Stimulated activated naive CD8-positive, alpha-beta T cell treated with anti-CD3 and anti-CD28 coated beads, Interleukin-15, amount 100 ng/mL, for 72 hours (primary cell): ENCODE measurements around the gene SELENOO.
"Not testable (repeated sequence)": the region's sequence is repeated elsewhere in the genome, so short reads cannot be mapped to it uniquely, and the experiment has no call there.

Source experiments
- ATAC-seq: fragments of 150-1000 bp; cut with Tn5 transposase; 2 replicates; pipeline ENCODE4 v1.10.0; 2021; ENCODE audit warnings: mild to moderate bottlenecking, moderate library complexity
- DNase-seq, 2 donors: peaks; one replicate each; pipeline ENCODE4 v3.0.0; 2021 to 2022
- H3K27ac Mint-ChIP-seq, 2 donors: one replicate each; pipeline ENCODE4 v1.8.0; 2022; ENCODE audit warnings: mild to moderate bottlenecking in 2 of 2, mixed read lengths in 2 of 2, moderate library complexity in 2 of 2
- H3K27me3 Mint-ChIP-seq: one replicate; pipeline ENCODE4 v1.8.0; 2022; ENCODE audit warnings: mixed read lengths
- H3K4me1 Mint-ChIP-seq: one replicate; pipeline ENCODE4 v1.8.0; 2022; ENCODE audit warnings: mild to moderate bottlenecking, mixed read lengths
- H3K4me3 Mint-ChIP-seq, 2 donors: one replicate each; pipeline ENCODE4 v1.8.0; 2022; ENCODE audit warnings: mild to moderate bottlenecking in 2 of 2, mixed read lengths in 2 of 2, moderate library complexity in 1 of 2
- H3K9me3 Mint-ChIP-seq, 2 donors: one replicate each; pipeline ENCODE4 v1.8.0; 2022; ENCODE audit warnings: mixed read lengths in 2 of 2

The SELENOO gene

GRCh38 chr22:50201191-50202129, 649 bp downstream of the SELENOO start:
- H3K27ac Mint-ChIP-seq: peak overlapping the region in 1 of 2 donors; percentile 83
- H3K4me1 Mint-ChIP-seq: peaks cover 37% of the 10 kb centered on the region
- no peaks in the 10 kb centered on the region for H3K27me3 Mint-ChIP-seq
- peak overlapping the region; percentile 79 to 82 for H3K4me3 Mint-ChIP-seq
- DNase-seq: no peak
- ATAC-seq: peak; percentile 49
- H3K9me3 Mint-ChIP-seq: no peaks in the 10 kb centered on the region

- no peak for DNase-seq
- no peak for ATAC-seq
- Mint-ChIP-seq H3K4me1 (peaks cover 40% of the 10 kb centered on the region), H3K9me3 (no peaks in the 10 kb centered on the region), H3K27me3 (no peaks in the 10 kb centered on the region), H3K4me3 (peak overlapping the region; percentile 79 to 82), H3K27ac (peak overlapping the region in 1 of 2 donors; percentile 83)
Observed at GRCh38 chr22:50202130-50202666, 1.4 kb downstream of the SELENOO start.

GRCh38 chr22:50203288-50203687, 2.5 kb downstream of the SELENOO start:
- no peaks in the 10 kb centered on the region for H3K9me3 Mint-ChIP-seq

GRCh38 chr22:50204571-50204970, 3.8 kb downstream of the SELENOO start:
- ATAC-seq: no peak
- H3K27ac Mint-ChIP-seq: peak overlapping the region in 1 of 2 donors; percentile 12
- no peaks in the 10 kb centered on the region for H3K9me3 Mint-ChIP-seq
- DNase-seq: no peak
- H3K4me1 Mint-ChIP-seq: peaks cover 37% of the 10 kb centered on the region
- no peak overlapping the region for H3K4me3 Mint-ChIP-seq
- H3K27me3 Mint-ChIP-seq: no peaks in the 10 kb centered on the region

More at GRCh38 chr22:50203288-50203687, 2.5 kb downstream of the SELENOO start:
- DNase-seq (no peak), ATAC-seq (no peak)
- peaks cover 40% of the 10 kb centered on the region for H3K4me1 Mint-ChIP-seq
- H3K27ac Mint-ChIP-seq: no peak overlapping the region
- no peak overlapping the region for H3K4me3 Mint-ChIP-seq
- no peaks in the 10 kb centered on the region for H3K27me3 Mint-ChIP-seq

GRCh38 chr22:50204998-50205397, 4.2 kb downstream of the SELENOO start:
- H3K4me1 Mint-ChIP-seq: peaks cover 37% of the 10 kb centered on the region
- H3K27ac Mint-ChIP-seq, H3K4me3 Mint-ChIP-seq: not testable (repeated sequence)

GRCh38 chr22:50205781-50206569, 5.2 kb downstream of the SELENOO start:
- no peak for ATAC-seq
- H3K27me3 Mint-ChIP-seq: no peaks in the 10 kb centered on the region
- no peak for DNase-seq
- peak overlapping the region in 1 of 2 donors; percentile 12 for H3K27ac Mint-ChIP-seq
- no peak overlapping the region for H3K4me3 Mint-ChIP-seq
- H3K9me3 Mint-ChIP-seq: no peaks in the 10 kb centered on the region
- peaks cover 38% of the 10 kb centered on the region for H3K4me1 Mint-ChIP-seq

More at GRCh38 chr22:50204998-50205397, 4.2 kb downstream of the SELENOO start:
- ATAC-seq, DNase-seq, H3K9me3 Mint-ChIP-seq, H3K27me3 Mint-ChIP-seq: not testable (repeated sequence)

- DNase-seq: peak in 1 of 2 donors; percentile 11
- Mint-ChIP-seq H3K27me3 (no peaks in the 10 kb centered on the region), H3K4me1 (peaks cover 38% of the 10 kb centered on the region), H3K9me3 (no peaks in the 10 kb centered on the region), H3K27ac (no peak overlapping the region), H3K4me3 (no peak overlapping the region)
- ATAC-seq: no peak
Observed at GRCh38 chr22:50206599-50206998, 5.8 kb downstream of the SELENOO start.

GRCh38 chr22:50207383-50208140, 6.8 kb downstream of the SELENOO start:
- Mint-ChIP-seq H3K4me3 (no peak overlapping the region), H3K4me1 (peaks cover 29% of the 10 kb centered on the region), H3K27me3 (no peaks in the 10 kb centered on the region), H3K9me3 (no peaks in the 10 kb centered on the region), H3K27ac (peak overlapping the region in 1 of 2 donors; percentile 93)
- ATAC-seq (no peak), DNase-seq (no peak)

- Mint-ChIP-seq H3K4me3 (no peak overlapping the region), H3K9me3 (no peaks in the 10 kb centered on the region), H3K27me3 (no peaks in the 10 kb centered on the region), H3K4me1 (peaks cover 32% of the 10 kb centered on the region), H3K27ac (peak overlapping the region in 1 of 2 donors; percentile 84)
- ATAC-seq: no peak
- DNase-seq: no peak
Observed at GRCh38 chr22:50208430-50208938, 7.7 kb downstream of the SELENOO start.

- Mint-ChIP-seq H3K27me3 (no peaks in the 10 kb centered on the region), H3K9me3 (no peaks in the 10 kb centered on the region), H3K4me3 (no peak overlapping the region), H3K27ac (peak overlapping the region in 1 of 2 donors; percentile 9), H3K4me1 (peaks cover 28% of the 10 kb centered on the region)
- DNase-seq: peak in 1 of 2 donors; percentile 10
- ATAC-seq: peak; percentile 21
Observed at GRCh38 chr22:50208939-50209892, 8.4 kb downstream of the SELENOO start.

- H3K4me3 Mint-ChIP-seq: no peak overlapping the region
- peaks cover 26% of the 10 kb centered on the region for H3K4me1 Mint-ChIP-seq
- H3K27ac Mint-ChIP-seq: peak overlapping the region in 1 of 2 donors; percentile 9
- no peaks in the 10 kb centered on the region for H3K9me3 Mint-ChIP-seq
- DNase-seq (peak; percentile 62 to 67), ATAC-seq (peak; percentile 76)
- H3K27me3 Mint-ChIP-seq: no peaks in the 10 kb centered on the region
Observed at GRCh38 chr22:50209893-50210292, 9.1 kb downstream of the SELENOO start.

- H3K27ac Mint-ChIP-seq: no peak overlapping the region
- H3K27me3 Mint-ChIP-seq: no peaks in the 10 kb centered on the region
- no peak for ATAC-seq
- H3K4me3 Mint-ChIP-seq: no peak overlapping the region
- H3K4me1 Mint-ChIP-seq: peaks cover 29% of the 10 kb centered on the region
- peak in 1 of 2 donors; percentile 11 for DNase-seq
- no peaks in the 10 kb centered on the region for H3K9me3 Mint-ChIP-seq
Observed at GRCh38 chr22:50210378-50211139, 9.7 kb downstream of the SELENOO start.

- ATAC-seq (no peak), DNase-seq (no peak)
Observed at GRCh38 chr22:50211147-50211546, 10.3 kb downstream of the SELENOO start.

More at GRCh38 chr22:50211147-50211546, 10.3 kb downstream of the SELENOO start:
- Mint-ChIP-seq H3K9me3 (no peaks in the 10 kb centered on the region), H3K4me1 (peaks cover 29% of the 10 kb centered on the region), H3K4me3 (no peak overlapping the region), H3K27me3 (no peaks in the 10 kb centered on the region), H3K27ac (no peak overlapping the region)
